ENCODE results near the gene NCBP2L. TPM values are rescaled to one million over a fixed set of nuclear protein-coding genes. Genes with fewer than 3 reads are reported as not detected.

NCBP2L gene
- total RNA-seq, 2 experiments from 2014 or later = not detected

GRCh38 chrX:107730298-107730655 lies 47.3 kb upstream of the NCBP2L start:
- Mint-ChIP-seq H3K27me3 (no peaks in the 10 kb centered on the region), H3K36me3 (ENCODE audit: low read depth) (no peaks in the 10 kb centered on the region), H3K27ac (no peak overlapping the region), H3K4me1 (ENCODE audit: low read depth) (no peaks in the 10 kb centered on the region), H3K9me3 (no peaks in the 10 kb centered on the region), H3K4me3 (no peak overlapping the region)
- H3K4me1 ChIP-seq (ENCODE audit: insufficient read depth, low read length) = no peaks in the 10 kb centered on the region
- intact Hi-C loops (cut with DNase I, micrococcal nuclease) = no loop called here
- CTCF ChIA-PET = no interaction called here
- ATAC-seq (ENCODE audit: poor library complexity) (no peak), DNase-seq (no peak)
- no peaks in the 10 kb centered on the region for H3K36me3 ChIP-seq (ENCODE audit: insufficient read depth, low read length)
- H3K4me3 ChIP-seq (ENCODE audit: low read length) = no peak overlapping the region
- no peaks in the 10 kb centered on the region for H3K9me3 ChIP-seq (ENCODE audit: control insufficient read depth in 1 of 2, insufficient read depth in 1 of 2, low read length in 2 of 2)
- H3K27me3 ChIP-seq (ENCODE audit: control insufficient read depth in 1 of 2, insufficient read depth in 2 of 2, low read length in 2 of 2) = no peaks in the 10 kb centered on the region
- TF ChIP-seq CTCF (IDR thresholded peaks at IDR 0.05) = no peak
- POLR2A ChIA-PET = interaction anchor here (1.0 kb wide), 1 partner anchor 12 kb away, joined by 3 read pairs; no protein-coding TSS in a partner anchor
- H3K27ac ChIP-seq (ENCODE audit: low read depth in 1 of 2, low read length in 2 of 2) = no peak overlapping the region

- no peaks in the 10 kb centered on the region for H3K4me1 ChIP-seq (ENCODE audit: insufficient read depth, low read length)
- no peaks in the 10 kb centered on the region for H3K27me3 Mint-ChIP-seq
- H3K27me3 ChIP-seq (ENCODE audit: control insufficient read depth in 1 of 2, insufficient read depth in 2 of 2, low read length in 2 of 2) = no peaks in the 10 kb centered on the region
- H3K9me3 Mint-ChIP-seq = no peaks in the 10 kb centered on the region
- no peaks in the 10 kb centered on the region for H3K36me3 Mint-ChIP-seq (ENCODE audit: low read depth)
- no peaks in the 10 kb centered on the region for H3K9me3 ChIP-seq (ENCODE audit: control insufficient read depth in 1 of 2, insufficient read depth in 1 of 2, low read length in 2 of 2)
- no peaks in the 10 kb centered on the region for H3K4me1 Mint-ChIP-seq (ENCODE audit: low read depth)
- H3K27ac ChIP-seq (ENCODE audit: low read depth in 1 of 2, low read length in 2 of 2) = no peak overlapping the region
- ATAC-seq (ENCODE audit: poor library complexity) = no peak
- POLR2A ChIA-PET = no interaction called here
- no peak overlapping the region for H3K27ac Mint-ChIP-seq
- intact Hi-C loops (cut with DNase I, micrococcal nuclease) = no loop called here
- no peak overlapping the region for H3K4me3 Mint-ChIP-seq
- no peak for TF ChIP-seq CTCF (IDR thresholded peaks at IDR 0.05)
- CTCF ChIA-PET = no interaction called here
- no peaks in the 10 kb centered on the region for H3K36me3 ChIP-seq (ENCODE audit: insufficient read depth, low read length)
- H3K4me3 ChIP-seq (ENCODE audit: low read length) = no peak overlapping the region
- no peak for DNase-seq
Observed at GRCh38 chrX:107730991-107731766, 46.4 kb upstream of the NCBP2L start.

DNA sequence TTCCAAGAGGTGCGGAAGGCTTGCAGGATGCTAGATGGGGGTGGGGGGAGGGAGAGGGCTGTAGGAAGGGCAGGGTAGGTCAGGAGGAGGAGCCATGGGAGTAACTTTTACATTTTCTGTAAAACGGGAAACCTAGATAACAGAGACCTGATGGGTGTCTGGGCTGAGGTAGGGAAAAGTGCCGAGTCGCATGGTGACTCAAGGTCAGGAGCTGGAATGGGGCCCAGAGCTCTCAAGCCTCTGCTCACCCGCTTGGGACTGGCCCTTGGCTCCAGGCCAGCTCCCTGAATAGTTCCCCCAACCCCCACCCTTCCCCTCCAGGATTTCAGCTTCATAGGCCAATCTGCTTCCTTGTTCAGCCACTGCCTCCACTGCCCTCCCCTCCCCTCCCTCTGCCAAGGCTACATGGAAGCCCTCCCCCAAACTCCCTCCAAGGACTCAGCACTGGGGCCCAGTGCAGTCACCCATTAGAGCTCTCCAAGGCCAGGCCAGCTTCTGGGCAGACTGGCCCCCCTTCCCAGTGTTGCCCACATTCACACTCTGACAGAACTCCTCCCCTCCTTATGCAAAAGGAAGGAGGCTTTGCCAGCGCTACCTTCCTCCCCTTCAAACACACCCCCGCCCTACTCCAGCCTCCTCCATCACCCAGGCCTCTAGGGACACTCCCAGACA lies 45.6 kb upstream of the NCBP2L start:
- H3K9me3 Mint-ChIP-seq = no peaks in the 10 kb centered on the region
- no peak overlapping the region for H3K27ac Mint-ChIP-seq
- Histone ChIP-seq H3K9me3 (ENCODE audit: control insufficient read depth in 1 of 2, insufficient read depth in 1 of 2, low read length in 2 of 2) (no peaks in the 10 kb centered on the region), H3K27ac (ENCODE audit: low read depth in 1 of 2, low read length in 2 of 2) (no peak overlapping the region), H3K36me3 (ENCODE audit: insufficient read depth, low read length) (no peaks in the 10 kb centered on the region), H3K4me1 (ENCODE audit: insufficient read depth, low read length) (peaks cover 4% of the 10 kb centered on the region), H3K4me3 (ENCODE audit: low read length) (no peak overlapping the region), H3K27me3 (ENCODE audit: control insufficient read depth in 1 of 2, insufficient read depth in 2 of 2, low read length in 2 of 2) (no peaks in the 10 kb centered on the region)
- no peaks in the 10 kb centered on the region for H3K4me1 Mint-ChIP-seq (ENCODE audit: low read depth)
- no peaks in the 10 kb centered on the region for H3K27me3 Mint-ChIP-seq
- DNase-seq = peak in 2 of 14 experiments; percentile 20 to 37
- no peak overlapping the region for H3K4me3 Mint-ChIP-seq
- H3K36me3 Mint-ChIP-seq (ENCODE audit: low read depth) = no peaks in the 10 kb centered on the region
- TF ChIP-seq CTCF (IDR thresholded peaks at IDR 0.05) = no peak
- CTCF ChIA-PET = no interaction called here
- POLR2A ChIA-PET = no interaction called here
- intact Hi-C loops (cut with DNase I, micrococcal nuclease) = no loop called here
- no peak for ATAC-seq (ENCODE audit: poor library complexity)

Measured in CD4-positive, alpha-beta T cell (primary cell).